BLaER1 (cell line): ENCODE measurements around the gene CMA1.
A peak's percentile ranks its signal among the peaks of the same experiment; 100 is the strongest.
"Not testable (repeated sequence)": the region's sequence is repeated elsewhere in the genome, so short reads cannot be mapped to it uniquely, and the experiment has no call there.

Experiments
- H3K27ac ChIP-seq: shearing (Covaris generic); formaldehyde crosslinking; 2 replicates; pipeline ENCODE4 v1.8.1; 2022
- H3K27me3 ChIP-seq: shearing (Covaris generic); formaldehyde crosslinking; 2 replicates; pipeline ENCODE4 v1.8.1; 2022
- H3K36me3 ChIP-seq: shearing (Covaris generic); formaldehyde crosslinking; 2 replicates; pipeline ENCODE4 v1.8.1; 2022
- H3K4me1 ChIP-seq: shearing (Covaris generic); formaldehyde crosslinking; 2 replicates; pipeline ENCODE4 v1.8.1; 2022
- H3K4me2 ChIP-seq: shearing (Covaris generic); formaldehyde crosslinking; 2 replicates; pipeline ENCODE4 v1.8.1; 2022
- H3K4me3 ChIP-seq: shearing (Covaris generic); formaldehyde crosslinking; 2 replicates; pipeline ENCODE4 v1.8.1; 2022
- H3K9ac ChIP-seq: shearing (Covaris generic); formaldehyde crosslinking; 2 replicates; pipeline ENCODE4 v1.8.1; 2022
- H3K9me3 ChIP-seq: shearing (Covaris generic); formaldehyde crosslinking; 2 replicates; pipeline ENCODE4 v1.8.1; 2022
- H4K20me1 ChIP-seq: shearing (Covaris generic); formaldehyde crosslinking; 2 replicates; pipeline ENCODE4 v1.8.1; 2022
- Cebpa-rat ChIP-seq: shearing (Covaris generic); IDR thresholded peaks from 2 replicates; pipeline ENCODE4 v1.8.1; 2022

CMA1 gene

GRCh38 chr14:24508155-24508840, at the start of gene CMA1:
CMA1 (minus strand) TSS chr14:24508265; CDS start chr14:24508235, 30 bp downstream.
- no peak within 1 kb of the TSS for H3K9ac ChIP-seq
- H3K9me3 ChIP-seq = no peaks in the 10 kb centered on the region
- H3K4me2 ChIP-seq = peak within 1 kb of the TSS; percentile 59
- H3K36me3 ChIP-seq = no peaks in the 10 kb centered on the region
- no peak within 1 kb of the TSS for H3K4me3 ChIP-seq
- H4K20me1 ChIP-seq = no peaks in the 10 kb centered on the region
- H3K4me1 ChIP-seq = peaks cover 14% of the 10 kb centered on the region
- H3K27me3 ChIP-seq = no peaks in the 10 kb centered on the region
- no peak for TF ChIP-seq Cebpa-rat
- H3K27ac ChIP-seq = no peak within 1 kb of the TSS

- Histone ChIP-seq H3K4me3 (no peak overlapping the region), H3K4me2 (no peak overlapping the region), H4K20me1 (no peaks in the 10 kb centered on the region), H3K36me3 (no peaks in the 10 kb centered on the region), H3K9me3 (no peaks in the 10 kb centered on the region), H3K27me3 (no peaks in the 10 kb centered on the region), H3K27ac (no peak overlapping the region), H3K4me1 (no peaks in the 10 kb centered on the region), H3K9ac (no peak overlapping the region)
- no peak for TF ChIP-seq Cebpa-rat
These were observed 48.7 kb upstream of the CMA1 start for GRCh38 chr14:24556756-24557155.

GRCh38 chr14:24549064-24549463, 41.0 kb upstream of the CMA1 start:
- not testable (repeated sequence) for H3K36me3 ChIP-seq, H3K9ac ChIP-seq, H4K20me1 ChIP-seq, H3K4me1 ChIP-seq, H3K27me3 ChIP-seq, H3K27ac ChIP-seq, H3K4me2 ChIP-seq
- Histone ChIP-seq H3K9me3 (peaks cover 58% of the 10 kb centered on the region), H3K4me3 (0 out of 2 replicates have a peak overlapping the region, but pooled peaks have one; percentile 31)

GRCh38 chr14:24542346-24542936, 34.4 kb upstream of the CMA1 start:
- no peak overlapping the region for H3K27ac ChIP-seq
- no peak overlapping the region for H3K9ac ChIP-seq
- H3K9me3 ChIP-seq = peaks cover 43% of the 10 kb centered on the region
- H3K27me3 ChIP-seq = no peaks in the 10 kb centered on the region
- H3K36me3 ChIP-seq = no peaks in the 10 kb centered on the region
- H4K20me1 ChIP-seq = no peaks in the 10 kb centered on the region
- no peak for TF ChIP-seq Cebpa-rat
- H3K4me1 ChIP-seq = no peaks in the 10 kb centered on the region
- H3K4me2 ChIP-seq = no peak overlapping the region
- no peak overlapping the region for H3K4me3 ChIP-seq

GRCh38 chr14:24535737-24536136, 27.7 kb upstream of the CMA1 start:
- Histone ChIP-seq H3K9me3 (0 out of 2 replicates have a peak, but pooled peaks cover 3% of the 10 kb centered on the region), H3K4me3 (no peak overlapping the region), H3K27me3 (no peaks in the 10 kb centered on the region), H3K4me2 (no peak overlapping the region), H3K4me1 (peaks cover 20% of the 10 kb centered on the region), H3K27ac (no peak overlapping the region), H4K20me1 (no peaks in the 10 kb centered on the region), H3K9ac (no peak overlapping the region), H3K36me3 (no peaks in the 10 kb centered on the region)
- no peak for TF ChIP-seq Cebpa-rat

GRCh38 chr14:24534286-24534685, 26.2 kb upstream of the CMA1 start:
- Histone ChIP-seq H4K20me1 (no peaks in the 10 kb centered on the region), H3K36me3 (no peaks in the 10 kb centered on the region), H3K4me2 (peak overlapping the region; percentile 54), H3K4me3 (no peak overlapping the region), H3K9ac (no peak overlapping the region), H3K27ac (no peak overlapping the region), H3K9me3 (0 out of 2 replicates have a peak, but pooled peaks cover 3% of the 10 kb centered on the region), H3K4me1 (peaks cover 20% of the 10 kb centered on the region), H3K27me3 (no peaks in the 10 kb centered on the region)
- no peak for TF ChIP-seq Cebpa-rat

GRCh38 chr14:24525877-24526620, 18.0 kb upstream of the CMA1 start:
- H3K27ac ChIP-seq, H3K27me3 ChIP-seq, H3K4me2 ChIP-seq, H3K4me3 ChIP-seq, H3K9me3 ChIP-seq, H4K20me1 ChIP-seq, H3K36me3 ChIP-seq, H3K4me1 ChIP-seq, H3K9ac ChIP-seq: not testable (repeated sequence)

- Histone ChIP-seq H3K27ac (no peak overlapping the region), H4K20me1 (no peaks in the 10 kb centered on the region), H3K9me3 (no peaks in the 10 kb centered on the region), H3K4me1 (no peaks in the 10 kb centered on the region), H3K36me3 (no peaks in the 10 kb centered on the region), H3K27me3 (no peaks in the 10 kb centered on the region), H3K4me2 (no peak overlapping the region), H3K9ac (no peak overlapping the region), H3K4me3 (no peak overlapping the region)
- TF ChIP-seq Cebpa-rat = no peak
These were observed 10.8 kb upstream of the CMA1 start for GRCh38 chr14:24518851-24519250.

GRCh38 chr14:24514209-24514608, 6.1 kb upstream of the CMA1 start:
- no peaks in the 10 kb centered on the region for H3K9me3 ChIP-seq
- no peaks in the 10 kb centered on the region for H3K4me1 ChIP-seq
- no peak overlapping the region for H3K4me3 ChIP-seq
- no peaks in the 10 kb centered on the region for H3K27me3 ChIP-seq
- no peak overlapping the region for H3K4me2 ChIP-seq
- no peaks in the 10 kb centered on the region for H3K36me3 ChIP-seq
- no peak for TF ChIP-seq Cebpa-rat
- no peak overlapping the region for H3K27ac ChIP-seq
- H4K20me1 ChIP-seq = no peaks in the 10 kb centered on the region
- H3K9ac ChIP-seq = no peak overlapping the region

GRCh38 chr14:24513009-24513408, 4.9 kb upstream of the CMA1 start:
- Histone ChIP-seq H3K36me3 (no peaks in the 10 kb centered on the region), H3K4me1 (peaks cover 7% of the 10 kb centered on the region), H3K4me2 (no peak overlapping the region), H3K27ac (no peak overlapping the region), H3K9ac (no peak overlapping the region), H3K9me3 (no peaks in the 10 kb centered on the region), H3K4me3 (no peak overlapping the region), H3K27me3 (no peaks in the 10 kb centered on the region), H4K20me1 (no peaks in the 10 kb centered on the region)
- no peak for TF ChIP-seq Cebpa-rat
